Activated naive CD4-positive, alpha-beta T cell treated with anti-CD3 and anti-CD28 coated beads, Interleukin-2, amount 10 ng/mL, durations not matched to agents 7 days and 5 days (primary cell): ENCODE data around the gene TIE1.
A peak's percentile ranks its signal among the peaks of the same experiment; 100 is the strongest.

Source experiments
- CTCF ChIA-PET: fragments of 350-600 bp; sonication (Branson Sonifier 250); formaldehyde crosslinking; loops from one replicate; lab custom pipeline; 2021; ENCODE audit warnings: antibody characterized with exemption; lab: Charles Lee
- DNase-seq: peaks from one replicate; pipeline ENCODE4 v3.0.0-alpha.2; 2020
- H3K27ac Mint-ChIP-seq: one replicate; pipeline ENCODE4 v1.8.0; 2021; ENCODE audit warnings: mild to moderate bottlenecking, moderate library complexity, mixed read lengths
- H3K27me3 Mint-ChIP-seq: one replicate; pipeline ENCODE4 v1.8.0; 2021; ENCODE audit warnings: mild to moderate bottlenecking, mixed read lengths
- H3K36me3 Mint-ChIP-seq: one replicate; pipeline ENCODE4 v1.8.0; 2021; ENCODE audit warnings: mixed read lengths
- H3K4me1 Mint-ChIP-seq: one replicate; pipeline ENCODE4 v1.8.0; 2021; ENCODE audit warnings: mixed read lengths
- H3K4me3 Mint-ChIP-seq: one replicate; pipeline ENCODE4 v1.8.0; 2021; ENCODE audit warnings: mild to moderate bottlenecking, moderate library complexity, mixed read lengths
- H3K9me3 Mint-ChIP-seq: one replicate; pipeline ENCODE4 v1.8.0; 2021; ENCODE audit warnings: mixed read lengths

The TIE1 gene

DNA sequence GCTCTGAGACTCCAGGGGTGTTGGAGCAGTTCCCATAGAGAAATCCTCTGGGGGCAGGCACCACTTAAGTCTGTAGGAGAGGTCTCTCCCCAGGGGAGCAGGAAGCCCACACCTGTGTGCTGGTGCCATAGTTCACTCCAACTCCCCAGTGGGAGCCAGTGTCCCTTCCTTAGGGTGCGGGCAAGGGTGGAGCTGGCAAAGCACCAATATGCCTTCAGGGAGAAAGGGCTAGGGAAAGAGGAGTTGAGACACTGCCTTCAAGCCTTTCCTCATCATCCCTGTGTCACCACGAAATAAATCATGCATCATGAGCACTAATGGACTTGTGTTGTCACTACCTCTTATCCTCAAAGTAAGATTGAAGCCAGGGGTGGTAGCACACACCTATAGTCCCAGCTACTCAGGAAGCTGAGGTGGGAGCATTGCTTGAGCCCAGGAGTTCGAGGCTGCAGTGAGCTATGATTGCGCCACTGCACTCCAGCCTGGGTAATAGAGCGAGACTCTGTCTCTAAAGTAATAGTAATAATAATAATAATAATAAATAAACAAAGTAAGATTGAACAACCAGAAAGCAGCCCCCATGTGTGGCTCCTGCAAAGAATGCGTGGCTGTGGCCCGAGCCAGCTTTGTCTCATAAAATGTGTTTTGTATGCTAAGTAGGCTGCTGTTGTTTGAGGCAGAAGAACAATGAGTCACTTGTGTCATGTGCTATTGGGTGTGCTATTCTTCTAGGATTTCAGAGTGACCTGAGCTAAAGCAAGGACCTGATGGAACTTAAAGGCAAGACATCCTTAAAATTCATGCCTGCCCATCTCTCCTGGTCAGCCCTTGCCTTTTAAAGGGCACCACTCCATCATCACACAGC is 6.7 kb upstream of the TIE1 start:
- Mint-ChIP-seq H3K4me1 (peaks cover 32% of the 10 kb centered on the region), H3K4me3 (no peak overlapping the region), H3K27me3 (no peaks in the 10 kb centered on the region), H3K27ac (peak overlapping the region; percentile 85), H3K9me3 (no peaks in the 10 kb centered on the region), H3K36me3 (no peaks in the 10 kb centered on the region)
- DNase-seq, result no peak
- CTCF ChIA-PET, result interaction anchor here (0.9 to 1.6 kb wide), 3 partner anchors 21 to 121 kb away, joined by 3 read pairs; no protein-coding TSS in a partner anchor

DNA sequence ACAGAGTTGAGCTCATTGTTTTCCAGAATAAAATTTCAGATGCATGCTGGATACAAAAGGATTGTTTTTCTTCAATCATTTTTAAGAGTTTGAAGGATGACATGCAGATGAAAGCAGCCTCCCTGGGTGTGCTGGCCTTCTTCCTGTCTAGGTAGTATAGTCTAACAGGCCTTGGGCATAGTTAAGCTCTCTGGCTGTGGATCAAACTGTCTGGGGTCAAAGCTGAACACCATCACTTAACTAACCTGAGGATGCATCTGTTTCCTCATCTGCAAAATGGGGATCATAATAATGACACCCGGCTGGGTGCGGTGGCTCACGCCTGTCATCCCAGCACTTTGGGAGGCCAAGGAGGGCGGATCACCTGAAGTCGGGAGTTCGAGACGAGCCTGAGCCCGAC is 6.0 kb upstream of the TIE1 start:
- H3K9me3 Mint-ChIP-seq, result no peaks in the 10 kb centered on the region
- peaks cover 2% of the 10 kb centered on the region for H3K27me3 Mint-ChIP-seq
- H3K27ac Mint-ChIP-seq, result peak overlapping the region; percentile 85
- no peaks in the 10 kb centered on the region for H3K36me3 Mint-ChIP-seq
- DNase-seq, result no peak
- H3K4me1 Mint-ChIP-seq, result peaks cover 32% of the 10 kb centered on the region
- CTCF ChIA-PET, result interaction anchor here (0.9 to 1.6 kb wide), 3 partner anchors 22 to 120 kb away, joined by 3 read pairs; no protein-coding TSS in a partner anchor
- H3K4me3 Mint-ChIP-seq, result no peak overlapping the region

DNA sequence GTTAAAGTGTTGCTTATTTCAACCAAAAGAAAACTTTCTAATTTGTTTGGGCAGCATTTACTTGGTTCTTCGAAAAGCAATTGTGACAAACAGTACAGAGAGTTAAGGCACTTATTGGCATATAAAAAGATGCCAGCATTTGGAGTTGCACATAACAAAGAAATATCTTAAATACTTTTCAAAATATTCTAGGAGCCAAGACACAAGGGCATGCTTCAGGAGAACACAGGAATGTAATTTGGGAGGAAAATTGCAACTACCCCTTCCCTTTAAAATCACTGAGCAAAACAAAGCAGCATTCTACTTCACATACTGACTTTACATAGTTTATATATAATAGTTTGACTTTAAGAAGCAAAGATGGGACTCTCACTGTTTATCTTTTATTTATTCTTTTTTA is 4.6 kb upstream of the TIE1 start:
- peak overlapping the region; percentile 87 for H3K27ac Mint-ChIP-seq
- CTCF ChIA-PET, result no interaction called here

DNA sequence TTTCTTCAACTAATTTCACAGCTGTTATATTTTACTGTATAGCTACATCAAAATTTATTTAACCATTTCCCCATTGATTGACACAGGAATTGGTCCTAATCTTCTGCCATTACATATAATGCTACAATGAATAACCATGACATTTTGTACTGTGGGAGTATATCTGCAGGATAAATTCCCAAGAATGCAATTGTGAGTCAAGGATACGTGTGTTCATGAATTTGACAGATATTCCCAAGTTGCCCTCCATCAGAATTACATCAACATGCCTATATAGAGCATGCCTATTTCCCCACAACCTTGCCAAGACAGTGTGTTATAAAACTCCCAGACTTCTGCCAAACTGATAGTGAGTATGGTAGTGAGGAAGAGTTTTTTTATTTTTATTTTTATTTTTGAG is 2.7 kb upstream of the TIE1 start:
- DNase-seq, result no peak

More for the DNA sequence above, 4.6 kb upstream of the TIE1 start:
- Mint-ChIP-seq H3K36me3 (no peaks in the 10 kb centered on the region), H3K27me3 (peaks cover 9% of the 10 kb centered on the region), H3K4me1 (peaks cover 38% of the 10 kb centered on the region), H3K4me3 (no peak overlapping the region), H3K9me3 (no peaks in the 10 kb centered on the region)
- DNase-seq, result no peak

DNA sequence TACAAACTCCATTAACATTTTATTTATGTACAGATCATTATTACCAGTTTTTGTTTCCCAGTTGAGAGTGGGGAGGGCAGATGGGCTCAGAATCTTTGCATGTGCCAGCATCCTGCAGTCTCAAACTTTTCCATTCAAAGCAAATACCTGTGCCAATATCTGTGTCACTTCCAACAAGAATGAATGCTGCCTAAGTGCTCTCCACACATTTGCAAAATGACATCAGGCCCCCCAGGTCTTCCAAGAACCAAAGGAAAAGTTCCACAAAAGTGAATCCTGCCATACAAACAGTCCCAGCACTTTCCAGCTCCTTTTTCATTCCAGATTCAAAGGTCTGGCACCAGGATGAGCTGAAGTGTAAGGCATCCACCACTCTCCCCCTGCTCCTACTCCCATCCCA is 1.7 kb upstream of the TIE1 start:
- CTCF ChIA-PET, result interaction anchor here (1.5 kb wide), 1 partner anchor 72 kb away, joined by 3 read pairs; no protein-coding TSS in a partner anchor
- H3K27ac Mint-ChIP-seq, result no peak overlapping the region
- DNase-seq, result no peak
- peaks cover 27% of the 10 kb centered on the region for H3K27me3 Mint-ChIP-seq
- no peaks in the 10 kb centered on the region for H3K36me3 Mint-ChIP-seq
- H3K4me3 Mint-ChIP-seq, result no peak overlapping the region
- no peaks in the 10 kb centered on the region for H3K9me3 Mint-ChIP-seq
- peaks cover 33% of the 10 kb centered on the region for H3K4me1 Mint-ChIP-seq

More for the DNA sequence above, 2.7 kb upstream of the TIE1 start:
- Mint-ChIP-seq H3K36me3 (no peaks in the 10 kb centered on the region), H3K27me3 (peaks cover 17% of the 10 kb centered on the region), H3K4me3 (no peak overlapping the region), H3K9me3 (no peaks in the 10 kb centered on the region), H3K27ac (no peak overlapping the region), H3K4me1 (peaks cover 39% of the 10 kb centered on the region)
- CTCF ChIA-PET, result interaction anchor here (1.5 kb wide), 1 partner anchor 71 kb away, joined by 3 read pairs; no protein-coding TSS in a partner anchor

DNA sequence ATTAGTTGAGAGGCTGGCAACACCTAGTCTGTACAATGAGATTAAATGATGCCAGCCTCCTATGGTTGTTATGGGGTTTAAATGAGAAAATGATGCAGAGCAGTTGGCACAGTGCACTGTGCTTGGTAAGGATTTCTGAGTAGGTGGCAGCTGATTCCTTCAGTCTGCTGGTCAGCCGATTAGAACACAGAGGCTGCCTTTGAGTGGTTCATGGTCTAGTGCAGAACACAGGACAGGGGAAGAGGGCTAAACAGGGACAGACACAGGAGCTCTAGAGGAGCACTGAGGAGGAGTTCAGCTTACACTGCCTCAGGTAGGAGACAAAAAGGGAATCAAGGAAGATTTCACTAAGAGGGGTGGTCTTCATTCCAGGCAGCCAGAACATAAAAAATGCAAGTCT is 1.4 kb downstream of the TIE1 start:
- Mint-ChIP-seq H3K9me3 (no peaks in the 10 kb centered on the region), H3K27ac (no peak overlapping the region), H3K36me3 (no peaks in the 10 kb centered on the region), H3K4me1 (peaks cover 6% of the 10 kb centered on the region), H3K27me3 (peaks cover 38% of the 10 kb centered on the region), H3K4me3 (no peak overlapping the region)
- DNase-seq, result no peak
- CTCF ChIA-PET, result no interaction called here

DNA sequence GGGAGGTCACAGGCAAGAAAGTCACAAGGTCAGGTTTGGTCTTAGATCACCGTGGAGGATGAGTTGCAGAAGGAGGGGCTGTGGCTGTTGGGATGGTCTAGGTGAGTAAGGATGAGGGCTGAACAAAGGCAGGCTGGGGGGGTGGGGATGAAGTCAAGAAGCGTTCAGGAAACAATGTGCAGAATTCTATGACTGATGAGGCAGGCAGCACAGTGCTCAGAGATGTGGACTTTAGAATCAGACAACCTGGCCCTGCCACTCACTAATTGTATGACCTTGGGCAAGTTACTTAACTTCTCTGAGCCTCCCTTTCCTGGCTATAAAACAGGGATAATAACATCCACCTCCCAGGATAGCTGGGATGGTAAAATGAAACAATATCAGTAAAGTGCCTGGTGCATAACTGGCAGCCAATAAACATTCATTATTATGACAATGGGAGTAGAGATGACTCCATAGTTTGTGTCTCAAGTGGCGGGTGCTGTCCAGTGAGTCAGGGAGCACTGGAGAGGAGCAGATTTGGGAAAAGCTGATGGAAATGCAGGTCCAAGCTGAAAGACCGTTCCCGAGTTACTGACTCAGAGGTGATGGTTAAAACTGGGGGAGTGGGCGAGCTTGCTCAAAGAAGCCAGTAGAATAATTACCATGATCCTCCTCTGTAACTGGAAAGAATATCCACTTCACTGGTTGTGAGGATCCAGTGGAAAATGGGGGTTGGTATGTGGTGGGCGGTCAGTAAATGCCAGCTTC is 2.1 kb downstream of the TIE1 start:
- Mint-ChIP-seq H3K36me3 (no peaks in the 10 kb centered on the region), H3K4me3 (no peak overlapping the region), H3K27me3 (peaks cover 38% of the 10 kb centered on the region), H3K27ac (no peak overlapping the region), H3K4me1 (peaks cover 6% of the 10 kb centered on the region), H3K9me3 (no peaks in the 10 kb centered on the region)
- CTCF ChIA-PET, result interaction anchor here (0.8 kb wide), 1 partner anchor 55 kb away, joined by 3 read pairs; no protein-coding TSS in a partner anchor
- DNase-seq, result no peak

DNA sequence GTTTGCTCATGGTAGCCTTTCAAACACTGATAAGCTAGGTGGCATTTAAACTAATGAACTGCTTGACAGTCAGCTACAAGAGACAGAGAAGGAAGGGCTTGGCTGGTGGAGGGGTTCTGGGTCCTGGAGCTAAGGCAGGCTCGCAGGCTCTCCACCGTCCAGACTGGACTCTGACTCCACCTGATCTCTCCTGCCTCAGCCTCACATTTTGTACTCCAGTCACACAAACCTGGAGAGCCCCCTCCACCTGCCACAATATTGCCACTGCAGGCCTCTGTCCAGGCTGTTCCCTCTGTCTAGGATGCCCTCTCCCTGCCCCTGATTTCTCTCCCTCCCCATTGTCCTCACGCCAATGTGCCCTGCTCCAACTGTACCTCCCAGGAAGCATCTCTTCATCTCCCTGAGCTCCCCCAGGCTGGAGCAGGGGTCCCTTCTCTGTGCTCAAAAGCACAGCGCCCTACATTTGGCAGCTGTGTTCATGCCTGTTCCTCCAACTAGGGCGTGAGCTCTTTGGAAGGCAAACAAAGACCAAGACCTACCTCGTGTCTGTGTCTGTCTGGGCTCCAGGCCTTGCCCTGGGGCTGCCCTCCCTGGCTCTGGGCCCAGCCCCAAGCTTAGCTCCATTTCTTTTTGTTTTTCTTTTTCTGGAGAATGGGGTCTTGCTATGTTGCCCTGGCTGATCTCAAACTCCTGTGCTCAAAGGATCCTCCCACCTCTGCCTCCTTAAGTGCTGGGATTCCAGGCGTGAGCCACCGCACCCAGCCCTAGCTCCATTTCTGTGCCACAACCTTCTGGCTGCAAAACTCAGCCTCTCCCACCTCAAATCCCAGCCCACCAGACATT is 2.9 kb downstream of the TIE1 start:
- no peak overlapping the region for H3K27ac Mint-ChIP-seq
- H3K4me1 Mint-ChIP-seq, result peaks cover 6% of the 10 kb centered on the region
- H3K36me3 Mint-ChIP-seq, result no peaks in the 10 kb centered on the region
- peaks cover 41% of the 10 kb centered on the region for H3K27me3 Mint-ChIP-seq
- no peaks in the 10 kb centered on the region for H3K9me3 Mint-ChIP-seq
- no peak overlapping the region for H3K4me3 Mint-ChIP-seq
- no peak for DNase-seq
- CTCF ChIA-PET, result interaction anchor here (0.8 kb wide), 1 partner anchor 54 kb away, joined by 3 read pairs; no protein-coding TSS in a partner anchor

DNA sequence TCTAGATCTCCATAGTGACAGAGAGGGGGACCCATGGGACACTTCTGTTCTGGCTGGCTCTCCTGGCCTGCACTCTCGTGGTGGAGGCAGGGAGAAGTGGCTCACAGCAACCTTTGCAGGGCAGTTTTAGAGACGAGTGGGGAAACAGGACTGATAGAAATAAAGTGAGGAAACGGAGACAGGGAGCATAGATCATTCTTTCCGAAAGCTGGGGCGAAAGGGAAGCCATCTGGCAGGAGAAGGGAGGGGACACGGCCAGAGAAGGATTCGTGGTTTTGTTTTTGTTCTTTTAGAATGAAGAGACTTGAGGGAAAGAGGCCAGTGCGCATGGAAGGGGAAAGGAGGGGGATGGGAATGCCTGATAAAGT is 3.5 kb downstream of the TIE1 start:
- Mint-ChIP-seq H3K27ac (no peak overlapping the region), H3K27me3 (peaks cover 44% of the 10 kb centered on the region), H3K4me1 (peaks cover 6% of the 10 kb centered on the region), H3K4me3 (no peak overlapping the region), H3K9me3 (no peaks in the 10 kb centered on the region), H3K36me3 (no peaks in the 10 kb centered on the region)
- CTCF ChIA-PET, result no interaction called here
- no peak for DNase-seq

DNA sequence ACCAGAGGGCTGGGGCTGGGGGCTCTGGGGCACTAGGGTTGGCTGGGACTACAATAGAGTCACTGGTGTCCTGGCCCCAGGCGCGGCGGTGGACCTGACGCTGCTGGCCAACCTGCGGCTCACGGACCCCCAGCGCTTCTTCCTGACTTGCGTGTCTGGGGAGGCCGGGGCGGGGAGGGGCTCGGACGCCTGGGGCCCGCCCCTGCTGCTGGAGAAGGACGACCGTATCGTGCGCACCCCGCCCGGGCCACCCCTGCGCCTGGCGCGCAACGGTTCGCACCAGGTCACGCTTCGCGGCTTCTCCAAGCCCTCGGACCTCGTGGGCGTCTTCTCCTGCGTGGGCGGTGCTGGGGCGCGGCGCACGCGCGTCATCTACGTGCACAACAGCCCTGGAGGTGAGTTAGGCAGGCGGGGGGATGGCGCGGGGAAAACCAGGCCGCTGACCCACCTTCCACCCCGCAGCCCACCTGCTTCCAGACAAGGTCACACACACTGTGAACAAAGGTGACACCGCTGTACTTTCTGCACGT is 4.1 kb downstream of the TIE1 start:
- Mint-ChIP-seq H3K4me3 (no peak overlapping the region), H3K9me3 (no peaks in the 10 kb centered on the region), H3K36me3 (no peaks in the 10 kb centered on the region), H3K27ac (no peak overlapping the region), H3K4me1 (peaks cover 6% of the 10 kb centered on the region), H3K27me3 (peaks cover 41% of the 10 kb centered on the region)
- CTCF ChIA-PET, result no interaction called here
- DNase-seq, result no peak

DNA sequence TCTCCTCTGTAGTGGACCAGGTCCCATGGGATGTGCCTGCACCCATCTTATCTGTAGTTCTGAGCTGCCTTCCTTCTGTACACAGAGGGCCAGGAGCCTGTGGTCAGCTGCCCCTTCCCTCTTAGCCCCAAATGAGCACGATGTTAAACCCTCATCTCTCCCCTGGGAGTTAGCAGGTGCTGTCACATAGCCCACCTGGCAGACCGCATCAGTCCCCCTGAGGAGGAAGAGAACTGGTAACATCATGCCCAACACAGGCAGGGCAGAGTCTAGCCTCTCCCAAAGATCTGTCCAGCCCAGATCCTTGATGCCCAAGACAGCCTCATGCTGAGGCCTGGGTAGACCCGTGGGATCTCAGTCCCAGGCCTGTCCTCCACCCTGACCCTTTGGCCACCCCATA is 4.7 kb downstream of the TIE1 start:
- Mint-ChIP-seq H3K4me3 (no peak overlapping the region), H3K27me3 (peaks cover 39% of the 10 kb centered on the region), H3K9me3 (no peaks in the 10 kb centered on the region), H3K36me3 (no peaks in the 10 kb centered on the region), H3K27ac (no peak overlapping the region), H3K4me1 (peaks cover 5% of the 10 kb centered on the region)
- no peak for DNase-seq
- CTCF ChIA-PET, result no interaction called here

DNA sequence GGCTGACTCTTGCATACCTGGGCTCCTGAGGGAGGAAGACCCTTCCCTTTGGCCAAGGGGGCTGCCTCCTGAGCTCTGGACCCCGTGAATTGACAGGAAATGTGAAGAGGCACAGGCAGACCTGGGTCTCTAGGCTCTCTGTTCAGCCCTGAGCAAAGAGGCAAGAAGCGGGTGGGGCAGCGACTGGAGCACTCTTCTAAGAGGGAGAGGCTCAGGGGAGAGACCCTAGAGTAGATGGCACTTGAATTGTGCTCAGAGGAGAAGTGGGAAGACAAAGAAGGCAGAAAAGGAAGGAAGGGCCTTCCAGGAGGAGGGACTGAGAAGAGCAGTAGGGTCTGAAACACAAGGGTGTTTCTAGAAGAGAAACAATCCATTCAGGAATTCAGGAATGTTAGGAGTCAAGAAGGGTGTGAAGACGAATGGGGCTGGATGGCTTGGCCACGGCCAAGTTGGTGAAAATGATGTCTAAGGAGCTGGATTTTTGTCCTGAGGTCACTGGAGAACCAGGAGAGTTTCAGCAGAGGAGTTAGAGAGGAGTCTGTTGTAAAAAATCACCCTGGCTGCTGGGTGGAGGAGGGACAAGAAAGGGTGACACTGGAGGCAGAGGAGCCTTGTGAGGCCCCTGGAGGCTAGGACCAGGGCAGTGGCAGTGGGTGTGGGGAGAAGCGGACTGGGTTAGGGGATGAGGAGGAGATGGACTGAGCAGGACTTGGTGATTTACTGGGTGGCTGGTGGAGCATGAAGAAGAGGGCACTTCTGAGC is 5.3 kb downstream of the TIE1 start:
- no peak overlapping the region for H3K27ac Mint-ChIP-seq
- peaks cover 2% of the 10 kb centered on the region for H3K4me1 Mint-ChIP-seq
- no peak for DNase-seq
- CTCF ChIA-PET, result no interaction called here
- H3K4me3 Mint-ChIP-seq, result no peak overlapping the region
- H3K36me3 Mint-ChIP-seq, result no peaks in the 10 kb centered on the region
- H3K9me3 Mint-ChIP-seq, result no peaks in the 10 kb centered on the region
- peaks cover 36% of the 10 kb centered on the region for H3K27me3 Mint-ChIP-seq
